ENCODE results near the gene DNAJA4. TPM values are rescaled to one million over a fixed set of nuclear protein-coding genes. Genes with fewer than 3 reads are reported as not detected.

Gene DNAJA4
- total and polyA plus RNA-seq, 12 donors, result 11.7 to 43.5 (median 21.8) TPM

- TF ChIP-seq POLR2A (IDR thresholded peaks at IDR 0.05), result no peak
- TF ChIP-seq CTCF (IDR thresholded peaks at IDR 0.05), result no peak
- Histone ChIP-seq H3K9me3 (replicated peaks in 1 of 3) (no peaks in the 10 kb centered on the region), H3K27ac (no peak overlapping the region), H3K4me1 (replicated peaks in 1 of 2) (no peaks in the 10 kb centered on the region), H3K27me3 (no peaks in the 10 kb centered on the region), H3K36me3 (replicated peaks in 1 of 2) (no peaks in the 10 kb centered on the region), H3K4me3 (no peak overlapping the region)
- 77 to 80% (median 80%) methylated on average over 5 of the region's 5 CpGs for WGBS, 4 donors
- intact Hi-C loops (cut with DNase I), result no loop called here
- DNase-seq, result no peak
Observed at GRCh38 chr15:78249131-78249530, 15.2 kb upstream of the DNAJA4 start.

- no peak for TF ChIP-seq POLR2A (IDR thresholded peaks at IDR 0.05)
- TF ChIP-seq CTCF (IDR thresholded peaks at IDR 0.05), result no peak
- WGBS, 4 donors, result 78 to 91% (median 86%) methylated on average over 6 to 9 of the region's 9 CpGs
- intact Hi-C loops (cut with DNase I), result no loop called here
- H3K27me3 ChIP-seq, result no peaks in the 10 kb centered on the region
- H3K9me3 ChIP-seq (replicated peaks in 1 of 3), result no peaks in the 10 kb centered on the region
- H3K36me3 ChIP-seq (replicated peaks in 1 of 2), result no peaks in the 10 kb centered on the region
- DNase-seq, result no peak
- H3K4me3 ChIP-seq, result no peak overlapping the region
- no peaks in the 10 kb centered on the region for H3K4me1 ChIP-seq (replicated peaks in 1 of 2)
- H3K27ac ChIP-seq, result no peak overlapping the region
Observed at GRCh38 chr15:78251136-78251535, 13.2 kb upstream of the DNAJA4 start.

DNA sequence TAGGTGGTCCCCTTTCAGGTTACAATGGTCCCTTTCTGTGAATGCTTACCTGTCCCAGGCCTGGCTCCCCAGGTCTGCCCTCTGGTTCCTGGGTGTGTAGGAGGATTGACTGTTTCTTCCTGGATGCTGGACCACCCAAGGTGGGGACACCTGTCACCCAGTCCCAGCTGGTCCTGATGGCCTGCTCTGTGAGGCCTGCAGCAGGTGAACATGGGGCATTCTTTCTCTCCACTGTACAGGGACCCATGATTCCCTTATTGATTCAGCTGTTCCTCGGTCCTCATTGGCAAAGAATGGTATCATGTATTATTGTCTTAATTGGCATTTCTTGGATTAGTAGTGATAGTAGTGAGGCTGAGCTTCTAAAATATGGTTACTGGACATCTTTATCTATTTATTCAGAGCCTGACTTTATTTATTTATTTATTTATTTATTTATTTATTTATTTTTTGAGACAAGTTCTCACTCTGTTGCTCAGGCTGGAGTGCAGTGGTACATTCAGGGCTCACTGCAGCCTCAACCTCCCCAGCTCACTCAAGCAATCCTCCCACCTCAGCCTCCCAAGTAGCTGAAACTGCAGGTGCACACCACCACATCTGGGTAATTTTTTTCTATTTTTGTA lies 8.8 kb upstream of the DNAJA4 start:
- 82 to 100% (median 97%) methylated on average over 1 of the region's 1 CpG for WGBS, 4 donors
- Histone ChIP-seq H3K9me3 (replicated peaks in 1 of 3) (no peaks in the 10 kb centered on the region), H3K4me1 (replicated peaks in 1 of 2) (no peaks in the 10 kb centered on the region), H3K4me3 (no peak overlapping the region), H3K36me3 (replicated peaks in 1 of 2) (no peaks in the 10 kb centered on the region), H3K27me3 (no peaks in the 10 kb centered on the region), H3K27ac (no peak overlapping the region)
- TF ChIP-seq CTCF (IDR thresholded peaks at IDR 0.05) (no peak), POLR2A (IDR thresholded peaks at IDR 0.05) (no peak)
- DNase-seq, result no peak
- intact Hi-C loops (cut with DNase I), result no loop called here

DNA sequence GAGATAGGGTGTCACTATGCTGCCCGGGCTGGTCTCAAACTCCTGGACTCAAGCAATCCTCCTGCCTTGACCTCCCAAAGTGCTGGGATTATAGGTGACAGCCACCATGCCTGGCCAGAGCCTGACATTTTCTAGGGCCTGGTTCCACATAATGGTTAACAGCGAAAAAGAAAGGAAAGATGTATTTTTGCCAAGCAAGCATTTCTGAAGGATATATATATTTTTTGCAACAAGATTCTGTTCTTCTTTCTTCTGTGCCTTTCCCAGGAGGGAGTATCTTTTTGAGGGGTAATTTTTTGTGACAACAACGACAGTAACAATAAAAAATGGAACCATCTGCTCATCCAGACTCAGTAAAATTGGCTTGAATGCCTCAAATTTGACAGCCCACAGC lies 8.3 kb upstream of the DNAJA4 start:
- intact Hi-C loops (cut with DNase I), result no loop called here

More for the DNA sequence above, 8.3 kb upstream of the DNAJA4 start:
- Histone ChIP-seq H3K27ac (no peak overlapping the region), H3K4me1 (replicated peaks in 1 of 2) (no peaks in the 10 kb centered on the region), H3K27me3 (no peaks in the 10 kb centered on the region), H3K36me3 (replicated peaks in 1 of 2) (no peaks in the 10 kb centered on the region), H3K9me3 (replicated peaks in 1 of 3) (no peaks in the 10 kb centered on the region), H3K4me3 (no peak overlapping the region)
- TF ChIP-seq POLR2A (IDR thresholded peaks at IDR 0.05) (no peak), CTCF (IDR thresholded peaks at IDR 0.05) (no peak)
- WGBS, 4 donors, result 82 to 89% (median 87%) methylated on average over 3 of the region's 3 CpGs
- DNase-seq, result no peak
